SU-DHL-6 (cell line): ENCODE measurements around the gene C8A.

Source experiments
- H2AFZ ChIP-seq: fragments of 200-600 bp; sonication (generic); 2 replicates; pipeline ENCODE4 v1.6.1; 2014; ENCODE audit warnings: low read depth, mild to moderate bottlenecking, moderate library complexity, mixed read lengths, antibody characterized with exemption, low read length; ENCODE audit not compliant: severe bottlenecking
- H3F3A ChIP-seq: fragments of 200-600 bp; shearing (Covaris generic); 2 replicates; pipeline ENCODE4 v1.6.0; 2016; ENCODE audit warnings: antibody characterized with exemption, mild to moderate bottlenecking; ENCODE audit not compliant: insufficient read depth
- H3K27ac ChIP-seq: fragments of 200-600 bp; sonication (generic); 2 replicates; pipeline ENCODE4 v1.5.1; 2016; ENCODE audit warnings: low read depth, mild to moderate bottlenecking, low read length, moderate library complexity, mixed read lengths
- H3K27me3 ChIP-seq: fragments of 200-600 bp; sonication (generic), shearing (Covaris generic); 2 replicates; pipeline ENCODE4 v1.6.0; 2014; ENCODE audit warnings: mild to moderate bottlenecking, low read length
- H3K36me3 ChIP-seq: fragments of 200-600 bp; sonication (generic); 2 replicates; pipeline ENCODE4 v1.6.1; 2014; ENCODE audit warnings: mild to moderate bottlenecking, low read length, mixed read lengths
- H3K4me2 ChIP-seq: fragments of 300-600, 200-600 bp; shearing (Covaris generic), sonication (generic); 2 replicates; pipeline ENCODE4 v1.6.0; 2014; ENCODE audit warnings: low read length, low read depth, mild to moderate bottlenecking; ENCODE audit not compliant: poor library complexity, severe bottlenecking
- H3K4me3 ChIP-seq: fragments of 200-600 bp; sonication (generic); 2 replicates; pipeline ENCODE4 v1.5.1; 2014; ENCODE audit warnings: antibody characterized with exemption, low read length, mild to moderate bottlenecking, mixed read lengths; ENCODE audit not compliant: insufficient read depth, poor library complexity, severe bottlenecking
- H3K79me2 ChIP-seq: fragments of 200-600 bp; sonication (generic); 2 replicates; pipeline ENCODE4 v1.6.1; 2014; ENCODE audit warnings: mild to moderate bottlenecking, low read length, moderate library complexity; ENCODE audit not compliant: insufficient read depth
- H3K9ac ChIP-seq: fragments of 200-600 bp; sonication (generic); 2 replicates; pipeline ENCODE4 v1.7.0; 2014; ENCODE audit warnings: mild to moderate bottlenecking, low read length
- H3K9me2 ChIP-seq: fragments of 200-600 bp; sonication (generic); replicated peaks from 2 replicates; pipeline ENCODE4 v1.6.1; 2014; ENCODE audit warnings: low read length; ENCODE audit not compliant: insufficient read depth
- H3K9me3 ChIP-seq: fragments of 200-600 bp; sonication (generic); 2 replicates; pipeline ENCODE4 v1.6.1; 2014; ENCODE audit warnings: low read length, mixed read lengths; ENCODE audit not compliant: insufficient read depth
- H4K20me1 ChIP-seq: fragments of 200-600 bp; sonication (generic); 2 replicates; pipeline ENCODE4 v1.6.1; 2014; ENCODE audit warnings: low read depth, mild to moderate bottlenecking, antibody characterized with exemption, low read length, moderate library complexity, mixed read lengths
- EZH2phosphoT487 ChIP-seq: fragments of 200-600 bp; sonication (generic), shearing (Covaris generic); conservative IDR thresholded peaks from 2 replicates; pipeline ENCODE4 v1.6.1; 2018; ENCODE audit warnings: mild to moderate bottlenecking, antibody characterized with exemption, low read length, moderate library complexity, mixed read lengths
- TF ChIP-seq, protein P1 (sequence below): fragments of 200-600 bp; sonication (generic); IDR thresholded peaks from one replicate; pipeline ENCODE4 v1.5.1; 2017; ENCODE audit warnings: antibody characterized with exemption, mild to moderate bottlenecking, low read length, moderate library complexity; ENCODE audit not compliant: insufficient read depth, poor library complexity, severe bottlenecking

The C8A gene

DNA sequence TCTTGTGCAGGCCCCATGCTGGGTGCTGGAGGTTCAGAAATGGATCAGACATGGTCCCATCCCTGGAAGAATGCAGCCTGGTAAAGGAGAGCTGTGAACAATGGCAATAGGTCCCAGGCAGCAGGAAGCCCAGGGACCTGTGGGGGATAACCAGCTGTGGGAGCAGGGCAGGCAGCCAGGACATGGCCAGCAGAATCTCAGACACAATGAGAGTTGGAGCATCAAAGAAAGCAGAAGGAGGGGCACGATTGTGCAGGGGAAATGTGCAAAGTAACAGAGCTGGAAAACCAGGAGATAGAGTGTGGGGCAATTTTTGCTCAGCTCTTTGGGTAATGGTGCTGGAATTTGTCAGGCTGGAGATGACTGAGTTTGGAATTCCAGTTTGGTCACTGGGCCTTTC, 66.9 kb downstream of the C8A start:
- Histone ChIP-seq H2AFZ (no peak overlapping the region), H3K36me3 (no peaks in the 10 kb centered on the region), H3K4me3 (no peak overlapping the region), H3F3A (no peaks in the 10 kb centered on the region), H3K9ac (no peak overlapping the region), H3K9me3 (no peaks in the 10 kb centered on the region), H3K9me2 (no peaks in the 10 kb centered on the region), H3K27me3 (no peaks in the 10 kb centered on the region), H3K79me2 (no peaks in the 10 kb centered on the region), H4K20me1 (no peaks in the 10 kb centered on the region), H3K4me2 (no peak overlapping the region), H3K27ac (no peak overlapping the region)
- TF ChIP-seq EZH2phosphoT487 = no peak
- TF ChIP-seq, protein P1, sequence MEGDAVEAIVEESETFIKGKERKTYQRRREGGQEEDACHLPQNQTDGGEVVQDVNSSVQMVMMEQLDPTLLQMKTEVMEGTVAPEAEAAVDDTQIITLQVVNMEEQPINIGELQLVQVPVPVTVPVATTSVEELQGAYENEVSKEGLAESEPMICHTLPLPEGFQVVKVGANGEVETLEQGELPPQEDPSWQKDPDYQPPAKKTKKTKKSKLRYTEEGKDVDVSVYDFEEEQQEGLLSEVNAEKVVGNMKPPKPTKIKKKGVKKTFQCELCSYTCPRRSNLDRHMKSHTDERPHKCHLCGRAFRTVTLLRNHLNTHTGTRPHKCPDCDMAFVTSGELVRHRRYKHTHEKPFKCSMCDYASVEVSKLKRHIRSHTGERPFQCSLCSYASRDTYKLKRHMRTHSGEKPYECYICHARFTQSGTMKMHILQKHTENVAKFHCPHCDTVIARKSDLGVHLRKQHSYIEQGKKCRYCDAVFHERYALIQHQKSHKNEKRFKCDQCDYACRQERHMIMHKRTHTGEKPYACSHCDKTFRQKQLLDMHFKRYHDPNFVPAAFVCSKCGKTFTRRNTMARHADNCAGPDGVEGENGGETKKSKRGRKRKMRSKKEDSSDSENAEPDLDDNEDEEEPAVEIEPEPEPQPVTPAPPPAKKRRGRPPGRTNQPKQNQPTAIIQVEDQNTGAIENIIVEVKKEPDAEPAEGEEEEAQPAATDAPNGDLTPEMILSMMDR = no peak

DNA sequence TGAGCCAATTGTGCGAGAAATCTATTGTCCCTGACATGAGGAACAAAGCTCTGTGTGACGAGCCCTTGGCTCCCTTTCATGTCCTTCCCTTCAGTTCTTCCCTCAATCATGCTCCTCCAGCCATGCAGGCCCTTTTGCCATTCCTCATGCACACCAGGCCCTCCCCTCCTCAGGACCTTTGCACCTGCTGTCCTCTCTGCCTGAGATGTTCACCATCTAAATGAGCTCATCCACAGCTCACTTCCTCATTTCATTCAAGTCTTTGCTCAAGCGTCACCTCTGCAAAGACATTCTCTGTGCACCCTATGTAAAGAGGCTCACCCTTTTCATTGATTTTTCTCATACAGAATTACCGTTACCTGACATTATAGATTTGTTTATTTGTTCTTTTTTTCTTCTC, 67.5 kb downstream of the C8A start:
- Histone ChIP-seq H3F3A (no peaks in the 10 kb centered on the region), H3K9ac (no peak overlapping the region), H3K4me2 (no peak overlapping the region), H3K27me3 (no peaks in the 10 kb centered on the region), H3K4me3 (no peak overlapping the region), H2AFZ (no peak overlapping the region), H4K20me1 (no peaks in the 10 kb centered on the region), H3K36me3 (no peaks in the 10 kb centered on the region), H3K9me2 (no peaks in the 10 kb centered on the region), H3K9me3 (no peaks in the 10 kb centered on the region), H3K27ac (no peak overlapping the region), H3K79me2 (no peaks in the 10 kb centered on the region)
- TF ChIP-seq, protein P1 = no peak

DNA sequence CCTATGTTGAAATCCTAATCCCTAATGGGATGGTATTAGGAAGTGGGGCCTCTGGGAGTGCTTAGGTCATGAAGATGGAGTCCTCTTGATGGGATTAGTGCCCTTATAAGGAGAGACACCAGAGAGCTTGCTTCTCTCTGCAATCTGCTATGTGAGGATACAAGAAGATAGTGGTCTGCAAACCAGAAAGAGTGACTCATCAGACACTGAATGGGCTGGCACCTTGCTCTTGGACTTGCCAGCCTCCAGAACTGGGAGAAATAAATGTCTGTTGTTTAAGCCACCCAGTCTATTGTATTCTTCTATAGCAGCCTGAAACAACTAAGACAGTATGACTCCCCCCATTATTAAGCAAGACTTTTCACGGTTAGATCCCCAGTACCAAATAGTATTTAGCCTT, 67.9 kb downstream of the C8A start:
- Histone ChIP-seq H3K4me3 (no peak overlapping the region), H3K9me3 (no peaks in the 10 kb centered on the region), H3K79me2 (no peaks in the 10 kb centered on the region), H3F3A (no peaks in the 10 kb centered on the region), H3K9ac (no peak overlapping the region), H4K20me1 (no peaks in the 10 kb centered on the region), H3K36me3 (no peaks in the 10 kb centered on the region), H3K27me3 (no peaks in the 10 kb centered on the region), H3K27ac (no peak overlapping the region), H2AFZ (no peak overlapping the region), H3K9me2 (no peaks in the 10 kb centered on the region), H3K4me2 (no peak overlapping the region)
- TF ChIP-seq EZH2phosphoT487 = no peak
- TF ChIP-seq, protein P1 = no peak

DNA sequence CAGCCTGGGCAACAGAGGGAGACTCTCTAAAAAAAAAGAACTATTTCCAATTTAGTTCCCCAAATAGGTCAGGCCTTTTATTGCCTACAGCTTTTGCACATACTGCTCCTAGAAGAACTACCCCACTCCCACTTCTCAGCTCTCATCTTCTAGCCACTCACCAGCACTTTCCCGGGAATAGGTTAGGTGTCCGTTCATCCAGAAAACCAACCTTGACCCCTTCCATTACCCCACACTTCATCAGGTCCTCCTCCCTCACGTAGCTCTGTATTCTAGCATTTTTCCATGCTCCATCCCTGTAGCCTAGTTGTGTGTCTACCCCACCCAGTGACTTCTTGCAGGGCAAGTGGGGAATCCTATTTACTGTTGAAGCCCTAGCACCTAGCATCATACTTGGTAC, 68.6 kb downstream of the C8A start:
- Histone ChIP-seq H3K79me2 (no peaks in the 10 kb centered on the region), H3K36me3 (no peaks in the 10 kb centered on the region), H3K9ac (no peak overlapping the region), H3K4me3 (no peak overlapping the region), H3K9me3 (no peaks in the 10 kb centered on the region), H3F3A (no peaks in the 10 kb centered on the region), H3K27me3 (no peaks in the 10 kb centered on the region), H3K9me2 (no peaks in the 10 kb centered on the region), H2AFZ (no peak overlapping the region), H4K20me1 (no peaks in the 10 kb centered on the region), H3K4me2 (no peak overlapping the region), H3K27ac (no peak overlapping the region)
- TF ChIP-seq EZH2phosphoT487 = no peak
- TF ChIP-seq, protein P1 = no peak
